ENCODE results near the gene DUSP15. TPM values are rescaled to one million over a fixed set of nuclear protein-coding genes. Genes with fewer than 3 reads are reported as not detected.

Gene DUSP15
- polyA plus RNA-seq, 1 donor from 2014 or later: 62.7 TPM

DNA sequence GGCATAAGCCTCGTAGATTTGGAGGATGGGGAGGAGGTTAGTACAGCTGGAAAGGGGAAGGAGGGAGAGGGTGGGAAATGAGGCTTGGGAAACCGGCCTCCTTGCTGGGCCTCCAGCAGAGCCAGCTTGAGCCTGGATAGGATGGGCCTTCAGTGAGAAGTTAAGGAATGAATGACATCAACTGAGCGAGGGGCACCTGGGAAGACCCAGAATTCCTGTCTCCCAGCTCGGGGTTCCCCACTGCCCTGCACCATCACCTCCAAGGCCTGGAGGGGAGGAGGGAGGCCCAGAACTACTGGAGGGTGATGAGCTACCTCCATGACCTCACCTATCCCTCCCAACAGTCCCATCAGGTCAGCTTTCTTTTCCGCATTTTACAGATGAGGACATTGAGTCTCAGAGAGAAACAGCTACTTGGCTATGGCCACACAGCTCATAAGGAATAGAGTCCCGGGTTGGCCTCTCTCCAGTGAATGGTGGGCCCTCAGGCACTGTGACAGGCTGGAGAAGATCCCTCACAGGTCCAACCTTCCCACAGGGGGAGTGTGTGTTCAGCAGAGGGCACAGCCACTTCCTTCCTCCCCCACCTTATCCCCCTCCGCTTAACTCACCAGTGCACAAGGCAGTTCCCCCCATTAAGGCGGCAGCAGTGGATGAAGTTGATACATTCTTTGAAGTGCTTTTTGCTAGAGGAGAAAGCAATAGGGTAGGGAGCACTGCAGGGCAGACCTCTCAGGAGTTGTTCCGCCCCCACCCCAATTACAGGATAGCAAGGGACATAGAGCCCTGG lies 6.8 kb downstream of the DUSP15 start:
- Histone ChIP-seq H3K27me3 (ENCODE audit: insufficient read depth, low read depth, low read length) (no peaks in the 10 kb centered on the region), H2AFZ (ENCODE audit: low read depth, low read length) (no peak overlapping the region), H3K27ac (ENCODE audit: low read length) (no peak overlapping the region), H3F3A (ENCODE audit: insufficient read depth, low read length, poor library complexity, severe bottlenecking) (peaks cover 8% of the 10 kb centered on the region), H3K36me3 (ENCODE audit: insufficient read depth, low read length) (no peaks in the 10 kb centered on the region), H3K4me3 (ENCODE audit: low read length) (no peak overlapping the region), H3K79me2 (replicated peaks; ENCODE audit: insufficient read depth, low read length) (no peaks in the 10 kb centered on the region), H3K4me2 (ENCODE audit: low read length) (no peak overlapping the region), H3K9me2 (ENCODE audit: insufficient read depth, low read length) (no peaks in the 10 kb centered on the region), H4K20me1 (ENCODE audit: insufficient read depth) (no peaks in the 10 kb centered on the region), H3K9me3 (ENCODE audit: low read length) (no peaks in the 10 kb centered on the region), H3K9ac (ENCODE audit: low read length) (no peak overlapping the region)
- TF ChIP-seq EP300 (conservative IDR thresholded peaks at IDR 0.05; ENCODE audit: poor library complexity, severe bottlenecking) (no peak), EZH2 (IDR thresholded peaks at IDR 0.05; ENCODE audit: borderline replicate concordance, insufficient read depth, low read length, poor library complexity, severe bottlenecking) (no peak), RAD21 (conservative IDR thresholded peaks at IDR 0.05) (no peak), TAF1 (IDR thresholded peaks at IDR 0.05; ENCODE audit: low read depth) (no peak), POLR2AphosphoS5 (IDR thresholded peaks at IDR 0.05) (no peak), SMC3 (conservative IDR thresholded peaks at IDR 0.05; ENCODE audit: poor library complexity) (no peak)
- TF ChIP-seq, protein P1, sequence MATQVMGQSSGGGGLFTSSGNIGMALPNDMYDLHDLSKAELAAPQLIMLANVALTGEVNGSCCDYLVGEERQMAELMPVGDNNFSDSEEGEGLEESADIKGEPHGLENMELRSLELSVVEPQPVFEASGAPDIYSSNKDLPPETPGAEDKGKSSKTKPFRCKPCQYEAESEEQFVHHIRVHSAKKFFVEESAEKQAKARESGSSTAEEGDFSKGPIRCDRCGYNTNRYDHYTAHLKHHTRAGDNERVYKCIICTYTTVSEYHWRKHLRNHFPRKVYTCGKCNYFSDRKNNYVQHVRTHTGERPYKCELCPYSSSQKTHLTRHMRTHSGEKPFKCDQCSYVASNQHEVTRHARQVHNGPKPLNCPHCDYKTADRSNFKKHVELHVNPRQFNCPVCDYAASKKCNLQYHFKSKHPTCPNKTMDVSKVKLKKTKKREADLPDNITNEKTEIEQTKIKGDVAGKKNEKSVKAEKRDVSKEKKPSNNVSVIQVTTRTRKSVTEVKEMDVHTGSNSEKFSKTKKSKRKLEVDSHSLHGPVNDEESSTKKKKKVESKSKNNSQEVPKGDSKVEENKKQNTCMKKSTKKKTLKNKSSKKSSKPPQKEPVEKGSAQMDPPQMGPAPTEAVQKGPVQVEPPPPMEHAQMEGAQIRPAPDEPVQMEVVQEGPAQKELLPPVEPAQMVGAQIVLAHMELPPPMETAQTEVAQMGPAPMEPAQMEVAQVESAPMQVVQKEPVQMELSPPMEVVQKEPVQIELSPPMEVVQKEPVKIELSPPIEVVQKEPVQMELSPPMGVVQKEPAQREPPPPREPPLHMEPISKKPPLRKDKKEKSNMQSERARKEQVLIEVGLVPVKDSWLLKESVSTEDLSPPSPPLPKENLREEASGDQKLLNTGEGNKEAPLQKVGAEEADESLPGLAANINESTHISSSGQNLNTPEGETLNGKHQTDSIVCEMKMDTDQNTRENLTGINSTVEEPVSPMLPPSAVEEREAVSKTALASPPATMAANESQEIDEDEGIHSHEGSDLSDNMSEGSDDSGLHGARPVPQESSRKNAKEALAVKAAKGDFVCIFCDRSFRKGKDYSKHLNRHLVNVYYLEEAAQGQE (IDR thresholded peaks at IDR 0.05; ENCODE audit: borderline replicate concordance): no peak

DNA sequence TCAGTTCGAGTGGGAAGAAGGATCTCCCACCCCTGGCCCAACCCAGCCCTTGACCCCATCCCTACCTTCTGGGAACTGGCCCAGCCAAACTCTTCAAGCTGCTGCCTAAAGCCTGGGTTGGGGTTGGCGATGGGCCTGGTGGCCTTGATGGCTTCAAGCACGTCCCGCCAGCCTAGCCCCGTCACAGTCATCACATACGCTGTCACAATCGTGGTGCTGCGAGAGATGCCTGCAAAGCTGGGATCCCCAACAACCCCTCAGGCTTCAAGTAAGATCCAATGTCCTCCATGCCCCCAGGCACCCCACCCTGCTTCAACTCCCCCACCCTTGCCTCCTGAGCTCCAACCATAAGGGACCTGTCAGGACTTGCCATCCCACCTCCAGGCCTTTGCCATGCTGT lies 7.8 kb downstream of the DUSP15 start:
- Histone ChIP-seq H3K4me3 (ENCODE audit: low read length) (peak overlapping the region; percentile 75), H3K27ac (ENCODE audit: low read length) (peak overlapping the region; percentile 92), H3K9me3 (ENCODE audit: low read length) (no peaks in the 10 kb centered on the region), H3K9me2 (ENCODE audit: insufficient read depth, low read length) (no peaks in the 10 kb centered on the region), H2AFZ (ENCODE audit: low read depth, low read length) (no peak overlapping the region), H3K79me2 (replicated peaks; ENCODE audit: insufficient read depth, low read length) (no peaks in the 10 kb centered on the region), H3K4me2 (ENCODE audit: low read length) (peak overlapping the region; percentile 77), H3F3A (ENCODE audit: insufficient read depth, low read length, poor library complexity, severe bottlenecking) (peaks cover 8% of the 10 kb centered on the region), H4K20me1 (ENCODE audit: insufficient read depth) (no peaks in the 10 kb centered on the region), H3K27me3 (ENCODE audit: insufficient read depth, low read depth, low read length) (no peaks in the 10 kb centered on the region), H3K9ac (ENCODE audit: low read length) (peak overlapping the region; percentile 84), H3K36me3 (ENCODE audit: insufficient read depth, low read length) (no peaks in the 10 kb centered on the region)
- TF ChIP-seq EP300 (conservative IDR thresholded peaks at IDR 0.05; ENCODE audit: poor library complexity, severe bottlenecking) (no peak), POLR2AphosphoS5 (IDR thresholded peaks at IDR 0.05) (no peak), EZH2 (IDR thresholded peaks at IDR 0.05; ENCODE audit: borderline replicate concordance, insufficient read depth, low read length, poor library complexity, severe bottlenecking) (no peak), SMC3 (conservative IDR thresholded peaks at IDR 0.05; ENCODE audit: poor library complexity) (no peak), RAD21 (conservative IDR thresholded peaks at IDR 0.05) (no peak), MXI1 (conservative IDR thresholded peaks at IDR 0.05; ENCODE audit: poor library complexity, severe bottlenecking) (no peak), TAF1 (IDR thresholded peaks at IDR 0.05; ENCODE audit: low read depth) (no peak)
- TF ChIP-seq, protein P2, sequence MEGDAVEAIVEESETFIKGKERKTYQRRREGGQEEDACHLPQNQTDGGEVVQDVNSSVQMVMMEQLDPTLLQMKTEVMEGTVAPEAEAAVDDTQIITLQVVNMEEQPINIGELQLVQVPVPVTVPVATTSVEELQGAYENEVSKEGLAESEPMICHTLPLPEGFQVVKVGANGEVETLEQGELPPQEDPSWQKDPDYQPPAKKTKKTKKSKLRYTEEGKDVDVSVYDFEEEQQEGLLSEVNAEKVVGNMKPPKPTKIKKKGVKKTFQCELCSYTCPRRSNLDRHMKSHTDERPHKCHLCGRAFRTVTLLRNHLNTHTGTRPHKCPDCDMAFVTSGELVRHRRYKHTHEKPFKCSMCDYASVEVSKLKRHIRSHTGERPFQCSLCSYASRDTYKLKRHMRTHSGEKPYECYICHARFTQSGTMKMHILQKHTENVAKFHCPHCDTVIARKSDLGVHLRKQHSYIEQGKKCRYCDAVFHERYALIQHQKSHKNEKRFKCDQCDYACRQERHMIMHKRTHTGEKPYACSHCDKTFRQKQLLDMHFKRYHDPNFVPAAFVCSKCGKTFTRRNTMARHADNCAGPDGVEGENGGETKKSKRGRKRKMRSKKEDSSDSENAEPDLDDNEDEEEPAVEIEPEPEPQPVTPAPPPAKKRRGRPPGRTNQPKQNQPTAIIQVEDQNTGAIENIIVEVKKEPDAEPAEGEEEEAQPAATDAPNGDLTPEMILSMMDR (IDR thresholded peaks at IDR 0.05; ENCODE audit: poor library complexity, severe bottlenecking): no peak
- TF ChIP-seq, protein P1 (IDR thresholded peaks at IDR 0.05; ENCODE audit: borderline replicate concordance): no peak
